Stimulated activated CD8-positive, alpha-beta memory T cell treated with anti-CD3 and anti-CD28 coated beads, Interleukin-2, amount 100 ng/mL, for 1 hour (primary cell): ENCODE data around the gene RAG1.

Experiments used
- DNase-seq, 2 donors: peaks; one replicate each; pipeline ENCODE4 v3.0.0-alpha.2; 2020; ENCODE audit warnings: low read depth in 2 of 2

RAG1 gene

GRCh38 chr11:36628141-36628540 lies 60.3 kb downstream of the RAG1 start:
- DNase-seq: no peak

GRCh38 chr11:36628765-36629244 lies 61.0 kb downstream of the RAG1 start:
- DNase-seq: no peak
